Activated CD4-positive, alpha-beta T cell treated with anti-CD3 and anti-CD28 coated beads for 24 hours (primary cell): ENCODE data around the gene NOP53.
"Not testable (repeated sequence)": the region's sequence is repeated elsewhere in the genome, so short reads cannot be mapped to it uniquely, and the experiment has no call there.

Experiments
- DNase-seq, 2 donors: peaks; one replicate each; pipeline ENCODE4 v3.0.0-alpha.2; 2020; ENCODE audit warnings: low read depth in 2 of 2

Gene NOP53

DNA sequence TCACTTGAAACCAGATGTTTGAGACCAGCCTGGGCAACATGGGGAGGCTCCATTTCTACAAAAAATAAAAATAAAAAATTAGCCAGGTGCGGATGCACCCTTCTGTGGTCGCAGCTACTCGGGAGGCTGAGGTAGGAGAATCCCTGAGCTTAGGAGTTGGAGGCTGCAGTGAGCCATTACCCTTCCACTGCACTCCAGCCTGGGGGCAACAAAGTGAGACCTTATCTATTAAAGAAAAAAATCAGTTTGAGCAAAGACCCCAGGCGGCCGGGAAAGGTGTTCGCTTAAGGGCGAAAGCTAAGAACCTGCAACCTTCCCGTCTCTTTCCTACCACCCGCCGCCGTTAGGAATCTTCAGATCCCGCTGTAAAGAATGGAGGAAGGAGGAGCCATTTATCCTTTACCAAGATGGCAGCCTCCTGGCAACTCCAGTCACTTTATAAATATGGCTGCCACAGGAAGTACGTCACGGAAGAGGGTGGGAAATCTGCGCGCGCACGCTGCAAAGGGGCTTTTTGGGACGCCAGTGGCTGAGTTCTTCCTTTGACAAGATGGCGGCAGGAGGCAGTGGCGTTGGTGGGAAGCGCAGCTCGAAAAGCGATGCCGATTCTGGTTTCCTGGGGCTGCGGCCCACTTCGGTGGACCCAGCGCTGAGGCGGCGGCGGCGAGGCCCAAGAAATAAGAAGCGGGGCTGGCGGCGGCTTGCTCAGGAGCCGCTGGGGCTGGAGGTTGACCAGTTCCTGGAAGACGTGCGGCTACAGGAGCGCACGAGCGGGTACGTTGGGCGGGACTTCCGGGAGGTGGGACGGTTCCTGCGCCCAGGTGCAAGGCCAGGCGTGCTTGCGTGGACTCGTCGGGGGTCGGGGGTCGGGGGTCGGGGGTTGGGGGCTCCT is at the start of gene NOP53:
NOP53 (plus strand) TSS at position 537 of the 892 bp plus-strand sequence; CDS start at position 551, 14 bp downstream.
- peak; percentile 94 to 97 for DNase-seq

DNA sequence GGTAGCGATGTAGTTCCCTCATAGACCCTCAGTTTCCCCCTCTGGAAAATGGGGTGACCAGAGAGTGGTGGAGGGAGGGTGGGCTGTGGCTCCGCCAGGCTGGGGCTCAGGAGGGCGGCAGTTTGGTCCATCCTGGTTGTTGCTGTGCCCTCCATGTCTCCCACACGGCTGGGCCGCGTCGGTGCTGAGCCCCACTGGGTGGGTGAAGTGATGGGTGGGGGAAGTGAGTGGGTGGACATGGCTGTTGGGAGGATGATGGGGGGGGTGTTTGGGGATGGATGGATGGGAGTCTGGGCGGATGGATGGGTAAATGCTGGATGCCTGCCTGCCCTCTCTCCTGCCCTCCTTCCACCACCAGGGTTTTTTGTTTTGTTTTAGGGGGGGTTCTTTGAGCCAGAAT is 48.7 kb upstream of the NOP53 start:
- DNase-seq, result no peak

DNA sequence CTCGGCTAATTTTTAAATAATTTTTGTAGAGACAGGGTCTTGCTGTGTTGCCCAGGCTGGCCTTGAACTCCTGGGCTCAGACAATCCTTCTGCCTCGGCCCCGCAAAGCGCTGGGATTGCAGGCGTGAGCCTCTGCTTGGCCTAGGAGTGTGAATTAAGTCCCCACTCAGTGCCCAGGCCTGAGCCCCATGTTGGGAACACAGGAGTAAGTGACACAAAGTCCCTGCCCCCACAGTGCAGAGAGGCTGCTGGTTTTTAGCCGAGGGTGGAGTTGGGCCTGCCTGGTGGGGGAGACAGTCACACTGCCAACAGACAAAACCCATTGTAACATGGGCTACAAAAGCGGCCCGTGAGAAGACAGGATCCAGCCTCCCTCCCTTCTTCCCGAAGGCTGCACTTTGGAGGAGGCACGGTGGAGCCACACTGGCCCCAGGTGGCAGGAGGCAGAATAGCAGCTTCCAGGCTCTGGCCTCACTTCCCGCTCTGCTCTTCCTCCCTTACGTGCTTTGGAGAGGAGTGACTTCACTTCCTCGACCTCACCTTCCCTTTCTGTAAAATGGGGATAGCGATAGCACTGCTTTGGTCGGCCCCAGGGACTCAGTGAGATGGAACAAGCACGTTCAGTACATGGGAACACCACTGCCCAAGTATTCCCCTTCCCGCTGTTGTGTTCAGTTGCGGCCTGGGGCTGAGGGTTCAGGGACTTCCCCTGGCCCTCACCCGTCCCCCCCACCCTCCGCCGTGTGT is 47.3 kb upstream of the NOP53 start:
- DNase-seq, result peak; percentile 30 to 47

DNA sequence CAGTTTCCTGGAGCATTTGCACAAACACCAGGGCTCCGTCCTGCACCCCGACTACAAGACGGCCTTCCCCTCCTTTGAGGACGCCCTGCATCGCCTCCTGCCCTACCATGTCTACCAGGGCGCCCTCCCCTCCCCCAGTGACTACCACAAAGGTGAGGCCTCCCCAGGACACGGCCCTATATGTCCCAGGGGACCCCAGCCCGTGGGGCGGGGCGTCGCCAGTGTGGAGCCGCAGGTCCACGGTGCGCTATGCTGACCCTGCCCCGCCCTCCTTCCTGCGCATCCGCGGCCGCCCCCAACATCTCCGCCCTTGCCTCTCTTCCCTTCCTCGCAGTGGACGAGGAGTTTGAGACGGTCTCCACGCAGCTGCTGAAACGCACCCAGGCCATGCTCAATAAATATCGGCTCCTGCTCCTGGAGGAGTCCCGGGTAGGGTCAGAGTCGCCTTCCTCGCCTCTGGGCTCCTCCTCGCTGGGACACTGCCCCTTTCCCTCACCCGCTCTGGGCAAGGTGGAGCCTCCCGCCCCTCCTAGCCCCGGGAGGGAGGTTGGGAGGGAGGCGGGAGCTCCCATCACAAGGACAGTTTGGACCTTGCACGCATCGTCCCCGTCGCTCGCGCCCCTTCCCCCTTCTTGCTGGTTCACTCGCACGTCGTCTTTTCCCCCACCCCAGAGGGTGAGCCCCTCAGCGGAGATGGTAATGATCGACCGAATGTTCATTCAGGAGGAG is 46.6 kb upstream of the NOP53 start:
- no peak for DNase-seq

DNA sequence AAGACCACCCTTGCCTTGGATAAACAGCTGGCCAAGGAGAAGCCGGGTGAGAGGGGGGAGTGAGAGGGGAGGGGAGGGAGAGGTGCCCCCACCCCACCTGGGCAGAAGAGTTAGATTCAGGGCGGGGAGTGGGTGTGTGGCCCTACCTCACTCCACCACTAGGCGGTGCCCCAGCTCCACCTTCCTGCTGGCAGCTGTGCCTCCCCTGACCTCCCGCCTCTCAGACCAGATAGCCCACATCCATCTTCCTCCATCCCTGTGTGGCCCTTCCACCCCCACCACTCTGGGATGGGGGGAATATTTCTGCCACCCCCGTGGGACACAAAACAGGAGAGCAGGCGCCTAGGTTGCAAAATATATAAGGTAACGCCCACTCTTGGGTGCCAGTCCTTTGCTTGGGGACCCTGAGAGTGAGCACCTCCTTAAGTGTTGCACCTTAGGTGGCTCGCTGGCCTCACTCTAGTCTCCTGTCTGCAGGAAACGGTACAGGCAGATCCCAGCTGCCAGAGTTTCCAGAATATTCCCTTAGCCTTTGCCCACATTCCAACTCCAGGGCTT is 45.9 kb upstream of the NOP53 start:
- peak; percentile 39 to 49 for DNase-seq

DNA sequence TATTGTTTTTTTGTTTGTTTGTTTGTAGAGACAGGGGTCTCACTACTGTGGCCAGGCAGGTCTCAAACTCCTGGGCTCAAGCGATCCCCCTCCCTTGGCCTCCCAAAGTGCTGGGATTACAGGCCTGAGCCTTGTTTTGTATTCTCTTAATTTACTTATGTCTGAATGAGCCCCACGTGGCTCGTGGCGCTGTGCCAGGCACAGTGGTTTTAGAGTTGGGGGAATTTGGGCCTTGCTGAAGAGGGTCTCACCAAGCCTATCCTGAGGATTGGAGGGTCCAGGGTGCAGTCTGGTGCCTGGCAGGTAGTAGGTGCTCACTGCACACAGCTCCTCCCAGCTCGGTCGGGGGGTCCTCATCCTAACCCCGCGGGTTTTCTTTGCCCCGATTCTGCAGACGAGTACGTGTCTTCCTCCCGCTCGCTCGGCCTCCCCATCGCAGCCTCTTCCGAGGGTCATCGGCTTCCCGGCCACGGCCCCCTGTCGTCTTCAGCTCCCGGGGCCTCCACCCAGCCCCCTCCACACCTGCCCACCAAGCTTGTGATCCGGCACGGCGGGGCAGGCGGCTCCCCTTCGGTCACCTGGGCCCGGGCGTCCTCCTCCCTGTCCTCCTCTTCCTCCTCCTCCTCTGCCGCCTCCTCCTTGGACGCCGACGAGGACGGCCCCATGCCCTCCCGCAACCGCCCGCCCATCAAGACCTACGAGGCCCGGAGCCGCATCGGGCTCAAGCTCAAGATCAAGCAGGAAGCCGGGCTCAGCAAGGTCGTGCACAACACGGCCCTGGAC is 44.2 kb upstream of the NOP53 start:
- DNase-seq, result no peak

DNA sequence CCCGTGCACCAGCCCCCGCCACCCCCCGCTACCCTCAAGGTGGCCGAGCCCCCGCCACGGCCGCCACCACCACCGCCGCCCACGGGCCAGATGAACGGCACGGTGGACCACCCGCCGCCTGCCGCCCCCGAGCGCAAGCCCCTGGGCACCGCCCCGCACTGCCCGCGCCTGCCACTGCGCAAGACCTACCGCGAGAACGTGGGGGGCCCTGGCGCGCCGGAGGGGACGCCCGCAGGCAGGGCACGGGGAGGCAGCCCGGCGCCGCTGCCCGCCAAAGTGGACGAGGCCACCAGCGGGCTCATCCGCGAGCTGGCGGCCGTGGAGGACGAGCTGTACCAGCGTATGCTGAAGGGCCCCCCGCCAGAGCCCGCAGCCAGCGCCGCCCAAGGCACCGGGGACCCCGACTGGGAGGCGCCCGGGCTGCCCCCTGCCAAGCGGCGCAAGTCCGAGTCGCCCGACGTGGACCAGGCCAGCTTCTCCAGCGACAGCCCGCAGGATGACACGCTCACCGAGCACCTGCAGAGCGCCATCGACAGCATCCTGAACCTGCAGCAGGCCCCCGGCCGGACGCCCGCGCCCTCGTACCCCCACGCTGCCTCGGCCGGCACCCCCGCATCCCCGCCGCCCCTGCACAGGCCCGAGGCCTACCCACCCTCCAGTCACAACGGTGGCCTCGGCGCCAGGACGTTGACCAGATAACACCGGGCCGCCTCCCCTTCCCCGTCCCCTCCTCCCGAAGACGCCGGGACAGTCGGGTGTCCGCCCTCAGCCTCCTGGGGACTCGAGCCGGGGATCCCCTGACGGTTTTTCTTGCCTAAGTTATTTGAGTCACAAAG is 43.4 kb upstream of the NOP53 start:
- DNase-seq, result no peak

DNA sequence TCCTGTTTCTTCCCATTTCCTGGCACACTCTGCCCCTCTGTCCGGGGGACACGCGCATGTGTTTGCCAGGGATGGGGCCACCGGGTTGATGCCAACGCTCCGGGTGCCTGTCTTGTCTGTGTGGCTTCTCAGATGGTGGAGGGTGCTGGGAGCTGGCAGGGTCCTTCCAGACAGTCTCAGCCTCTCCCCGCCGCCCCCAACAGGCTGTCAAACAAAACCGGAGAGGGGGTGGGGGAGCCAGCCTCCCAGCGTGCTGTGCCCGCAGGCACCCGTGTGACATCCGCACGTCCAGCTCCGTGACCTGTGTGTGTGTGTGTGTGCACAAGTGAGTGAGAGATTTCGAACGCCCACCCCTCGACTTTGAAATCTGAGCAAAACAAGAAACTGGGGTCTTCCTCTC is 42.7 kb upstream of the NOP53 start:
- DNase-seq, result no peak

DNA sequence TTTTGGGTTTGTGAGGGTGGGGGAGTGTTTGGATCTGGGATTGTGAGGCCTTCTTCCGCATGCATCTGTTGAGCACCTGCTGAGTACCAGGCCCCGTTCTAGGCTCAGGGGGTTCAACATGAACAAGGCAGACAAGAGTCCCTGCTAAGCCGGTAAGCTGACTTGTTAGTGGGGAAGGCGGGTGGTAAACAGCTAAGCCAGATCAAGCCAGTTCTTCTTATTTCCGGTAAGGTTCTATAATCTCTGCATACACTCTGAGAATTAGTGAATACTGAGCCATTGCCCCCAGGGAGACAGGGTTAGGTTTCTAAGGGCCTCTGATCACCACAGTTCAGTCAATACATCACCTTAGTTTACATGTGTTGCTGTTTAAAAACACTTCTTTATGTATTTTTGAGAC is 42.0 kb upstream of the NOP53 start:
- DNase-seq, result no peak

DNA sequence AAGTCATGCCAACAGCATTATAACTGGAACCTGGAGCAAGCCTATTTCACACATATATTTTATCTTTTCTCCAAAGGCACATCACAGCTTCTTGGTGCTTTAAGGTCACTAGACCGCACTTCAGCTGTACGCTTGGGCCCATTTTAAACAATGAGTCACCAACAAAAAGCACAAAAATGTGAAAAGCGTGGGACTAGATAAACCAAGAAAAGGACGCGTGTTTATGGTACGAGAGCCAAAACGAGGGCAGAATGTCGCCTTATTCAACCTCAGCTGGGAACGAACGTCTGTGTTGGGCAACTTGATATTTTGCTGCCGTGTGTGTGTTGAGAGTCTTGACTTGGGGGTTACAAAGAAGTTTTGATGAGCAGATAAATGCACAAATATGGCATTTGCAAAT is 41.3 kb upstream of the NOP53 start:
- DNase-seq, result no peak

DNA sequence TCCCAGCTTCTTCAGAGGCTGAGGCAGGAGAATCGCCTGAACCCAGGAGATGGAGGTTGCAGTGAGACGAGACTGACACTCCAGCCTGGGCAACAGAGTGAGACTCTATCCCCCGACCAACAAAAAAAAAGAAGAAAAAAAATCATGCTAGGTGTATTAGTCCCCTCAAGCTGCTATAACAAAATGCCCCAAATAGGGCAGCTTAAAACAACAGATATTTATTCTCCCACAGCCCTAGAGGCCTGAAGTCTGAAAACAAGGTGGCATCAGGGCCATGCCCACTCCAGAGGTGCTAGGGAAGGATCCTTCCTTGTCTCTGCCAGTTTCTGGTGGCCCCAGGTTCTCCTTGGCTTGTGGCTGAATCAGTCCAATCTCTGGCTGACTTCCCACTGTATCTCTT is 40.7 kb upstream of the NOP53 start:
- no peak for DNase-seq

DNA sequence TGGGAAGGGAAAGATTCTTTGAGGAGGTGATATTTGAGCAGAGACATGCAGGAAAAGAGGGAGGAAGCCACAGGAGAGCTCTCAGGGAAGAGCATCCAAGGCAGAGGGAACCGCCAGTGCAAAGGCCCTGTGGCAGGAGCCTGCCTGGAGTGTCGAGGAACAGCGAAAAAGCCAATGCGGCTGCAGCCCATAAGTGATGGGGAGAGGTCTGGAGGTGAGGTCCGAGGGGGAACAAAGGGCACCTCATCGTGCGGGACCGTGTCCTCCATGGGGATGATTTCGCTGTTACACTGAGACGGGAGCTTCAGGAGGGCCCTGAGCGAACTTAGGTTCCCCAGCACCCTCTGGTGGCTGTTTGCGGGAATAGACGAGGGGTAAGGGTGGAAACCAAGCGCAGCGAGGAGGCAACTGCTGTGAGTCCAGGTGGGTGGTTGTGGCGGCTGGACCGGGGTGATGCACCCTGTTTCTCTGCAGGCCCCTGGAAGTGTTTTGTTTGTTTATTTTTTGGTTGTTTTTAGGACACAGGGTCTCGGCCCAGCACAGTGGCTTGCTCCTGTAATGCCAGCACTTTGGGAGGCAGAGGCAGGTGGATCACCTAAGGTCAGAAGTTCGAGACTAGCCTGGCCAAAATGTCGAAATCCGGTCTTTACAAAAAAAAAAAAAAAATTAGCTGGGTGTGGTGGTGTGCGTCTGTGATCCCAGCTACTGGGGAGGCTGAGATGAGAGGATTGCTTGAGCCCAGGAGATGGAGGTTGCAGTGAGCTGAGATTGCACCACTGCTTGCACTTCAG is 38.0 kb upstream of the NOP53 start:
- DNase-seq, result peak; percentile 72 to 76

DNA sequence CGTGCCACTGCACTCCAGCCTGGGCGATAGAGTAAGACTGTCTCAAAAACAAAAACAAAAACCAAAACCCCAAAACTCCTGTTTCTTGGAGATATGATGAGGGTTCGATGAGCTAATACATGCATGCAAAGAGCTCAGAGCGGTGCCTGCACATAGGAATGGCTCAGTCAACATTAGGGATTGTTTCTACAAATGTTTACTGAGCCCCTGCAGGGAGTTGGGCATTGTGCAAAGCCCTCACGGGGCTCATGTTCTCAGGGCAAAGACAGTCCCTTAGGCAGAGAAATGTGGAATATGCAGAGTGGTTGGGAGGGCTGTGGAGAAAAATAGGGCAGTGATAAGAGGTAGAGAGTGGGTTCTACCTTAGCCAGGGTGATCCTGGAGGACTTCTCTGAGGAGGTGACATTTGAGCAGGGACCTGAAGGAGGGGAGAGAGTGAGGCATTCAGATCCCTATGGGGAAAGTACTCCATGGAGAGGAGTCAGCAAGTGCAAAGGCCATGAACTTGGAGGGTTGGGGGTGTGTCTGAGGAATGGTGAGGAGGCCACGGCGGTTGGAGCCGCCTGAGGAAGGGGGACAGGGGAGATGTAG is 33.6 kb upstream of the NOP53 start:
- DNase-seq, result no peak

DNA sequence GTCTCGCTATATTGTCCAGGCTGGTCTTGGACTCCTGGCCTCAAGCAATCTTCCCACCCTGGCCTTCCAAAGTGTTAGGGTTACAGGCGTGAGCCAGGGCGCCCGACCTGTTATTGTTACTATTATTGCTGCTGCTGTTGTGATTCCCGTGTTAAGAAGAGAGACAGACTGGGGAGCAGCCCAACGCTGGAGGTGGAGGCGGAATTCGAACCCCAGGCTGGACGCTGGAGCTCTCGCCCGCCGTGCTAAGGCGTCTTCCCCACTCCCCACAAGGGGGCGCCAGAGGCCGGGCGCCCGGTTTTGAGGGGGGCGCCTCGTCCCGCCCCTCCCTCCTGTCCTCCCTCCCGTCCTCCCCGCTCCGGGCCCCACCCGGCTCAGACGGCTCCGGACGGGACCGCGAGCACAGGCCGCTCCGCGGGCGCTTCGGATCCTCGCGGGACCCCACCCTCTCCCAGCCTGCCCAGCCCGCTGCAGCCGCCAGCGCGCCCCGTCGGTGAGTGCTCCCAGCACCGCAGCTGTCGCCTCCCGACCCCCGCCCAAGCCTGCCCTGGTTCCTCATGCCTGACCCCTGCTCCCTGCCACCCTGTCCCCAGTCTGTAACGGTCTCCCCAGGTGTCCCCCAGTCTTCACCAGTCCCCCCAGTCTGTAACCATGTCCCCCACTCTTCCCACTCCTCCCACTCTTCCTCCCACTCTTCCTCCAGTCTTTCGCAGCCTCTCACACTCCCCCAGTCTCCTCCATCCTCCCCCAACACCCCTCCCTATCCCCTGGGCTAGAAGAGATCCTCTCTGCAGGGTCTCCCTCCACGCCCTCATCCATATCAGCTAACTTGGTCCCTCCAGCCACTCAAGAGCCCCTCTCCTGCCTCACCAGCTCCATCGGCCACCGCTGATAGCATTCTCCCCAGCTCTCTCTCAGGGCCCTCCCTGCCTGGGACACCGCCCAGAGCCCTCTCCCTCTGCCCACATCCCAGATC is 32.0 kb upstream of the NOP53 start, which contains the start of gene EHD2:
EHD2 (plus strand) TSS at position 377 of the 976 bp plus-strand sequence. CDS start 3,191 bp downstream, outside the sequence.
- DNase-seq, result peak; percentile 27 to 42

DNA sequence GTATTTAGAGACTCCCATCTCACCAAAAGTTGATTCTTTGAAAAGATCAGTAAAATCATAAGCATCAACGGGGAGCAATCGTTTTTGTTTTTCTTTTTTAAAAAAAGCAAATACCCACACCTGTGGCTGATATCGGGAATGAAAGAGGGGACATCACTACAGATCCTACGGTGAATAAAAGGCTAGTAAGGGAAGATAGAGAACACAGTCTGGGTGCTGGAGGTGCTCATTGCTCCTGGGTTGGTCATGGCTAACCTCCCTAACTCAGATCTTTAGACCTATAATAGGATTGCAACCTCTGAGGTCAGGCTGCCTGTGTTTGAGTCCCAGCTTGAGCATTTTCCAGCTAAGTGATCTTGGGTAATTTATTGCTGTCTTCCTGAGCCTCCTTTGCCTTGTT is 31.0 kb upstream of the NOP53 start:
- no peak for DNase-seq

DNA sequence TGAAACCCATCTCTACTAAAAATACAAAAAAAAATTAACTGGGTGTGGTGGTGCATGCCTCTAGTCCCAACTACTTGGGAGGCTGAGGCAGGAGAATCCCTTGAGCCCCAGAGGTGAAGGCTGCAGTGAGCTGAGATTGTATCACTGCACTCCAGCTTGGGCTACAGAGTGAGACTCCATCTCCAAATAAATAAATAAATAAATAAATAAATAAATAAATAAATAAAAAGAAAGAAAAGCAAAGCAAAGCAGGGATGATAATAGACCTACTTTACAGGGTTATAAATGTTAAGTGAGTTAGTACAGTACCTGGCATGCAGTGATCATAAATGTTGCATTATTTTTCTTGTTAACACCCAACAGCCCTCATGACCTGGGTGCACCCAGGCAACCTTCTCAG is 30.5 kb upstream of the NOP53 start:
- not testable (repeated sequence) for DNase-seq

DNA sequence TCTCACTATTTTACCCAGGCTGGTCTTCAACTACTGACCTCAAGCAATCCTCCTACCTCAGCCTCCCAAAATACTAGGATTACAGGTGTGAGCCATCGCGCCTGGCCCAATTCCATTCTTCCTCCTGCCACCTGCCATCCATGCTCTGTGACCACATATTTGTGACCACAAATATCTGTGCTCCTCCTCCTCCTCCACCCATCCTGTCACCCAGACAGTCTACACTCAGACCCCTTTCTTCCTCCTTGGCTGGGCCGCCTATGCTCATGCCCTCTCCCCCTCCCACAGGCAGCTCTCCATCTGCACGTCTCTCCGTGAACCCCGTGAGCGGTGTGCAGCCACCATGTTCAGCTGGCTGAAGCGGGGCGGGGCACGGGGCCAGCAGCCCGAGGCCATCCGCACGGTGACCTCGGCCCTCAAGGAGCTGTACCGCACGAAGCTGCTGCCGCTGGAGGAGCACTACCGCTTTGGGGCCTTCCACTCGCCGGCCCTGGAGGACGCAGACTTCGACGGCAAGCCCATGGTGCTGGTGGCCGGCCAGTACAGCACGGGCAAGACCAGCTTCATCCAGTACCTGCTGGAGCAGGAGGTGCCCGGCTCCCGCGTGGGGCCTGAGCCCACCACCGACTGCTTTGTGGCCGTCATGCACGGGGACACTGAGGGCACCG is 28.9 kb upstream of the NOP53 start:
- DNase-seq, result no peak
